H1 (cell line): ENCODE measurements around the gene HNF4A. TPM values are rescaled to one million over a fixed set of nuclear protein-coding genes. Genes with fewer than 3 reads are reported as not detected.

ENCODE experiments used
- BCL11A ChIP-seq, 2 experiments: IDR thresholded peaks; one replicate each; pipeline ENCODE4 v1.6.1; 2011; ENCODE audit warnings: low read depth in 2 of 2, low read length in 2 of 2, mild to moderate bottlenecking in 2 of 2
- EGR1 ChIP-seq: IDR thresholded peaks from 2 replicates; pipeline ENCODE4 v1.6.1; 2011; ENCODE audit warnings: low read depth, low read length, borderline replicate concordance
- EP300 ChIP-seq, 2 experiments: IDR thresholded peaks; 1 replicate in 1 of 2; 2 replicates in 1 of 2; pipeline ENCODE4 v1.6.1; 2011 to 2012; ENCODE audit warnings: low read depth in 2 of 2, low read length in 2 of 2, mild to moderate bottlenecking in 2 of 2, borderline replicate concordance in 1 of 2, inconsistent platforms in 1 of 2, moderate library complexity in 1 of 2
- GABPA ChIP-seq: IDR thresholded peaks from 2 replicates; pipeline ENCODE4 v1.6.1; 2011; ENCODE audit warnings: mild to moderate bottlenecking, low read length, moderate library complexity, borderline replicate concordance; ENCODE audit not compliant: insufficient read depth
- HDAC2 ChIP-seq, 2 experiments: fragments of 300-600 bp in 1 of 2; sonication (generic) in 1 of 2; IDR thresholded peaks; 2 replicates each; pipeline ENCODE4 v1.6.1; 2011 to 2012; ENCODE audit warnings: low read depth in 2 of 2, low read length in 2 of 2, mild to moderate bottlenecking in 2 of 2, moderate library complexity in 2 of 2, borderline replicate concordance in 1 of 2, inconsistent platforms in 1 of 2
- JUN ChIP-seq: IDR thresholded peaks from 2 replicates; pipeline ENCODE4 v1.6.1; 2011; ENCODE audit warnings: low read depth, mild to moderate bottlenecking, improper control_type of control experiment, low read length
- JUND ChIP-seq: IDR thresholded peaks from 2 replicates; pipeline ENCODE4 v1.6.1; 2011; ENCODE audit warnings: mild to moderate bottlenecking, improper control_type of control experiment, low read length
- KDM1A ChIP-seq: fragments of 200-600, 300-600 bp; sonication (generic); IDR thresholded peaks from 2 replicates; pipeline ENCODE4 v1.7.1; 2016; ENCODE audit warnings: mild to moderate bottlenecking, low read length, borderline replicate concordance
- PHF8 ChIP-seq: fragments of 200-600 bp; sonication (generic); conservative IDR thresholded peaks from 2 replicates; pipeline ENCODE4 v1.7.1; 2012; ENCODE audit warnings: low read depth, mild to moderate bottlenecking, inconsistent platforms, low read length, moderate library complexity
- POU5F1 ChIP-seq: IDR thresholded peaks from 2 replicates; pipeline ENCODE4 v1.6.1; 2011; ENCODE audit warnings: low read depth, mild to moderate bottlenecking, low read length, moderate library complexity
- RXRA ChIP-seq: IDR thresholded peaks from 2 replicates; pipeline ENCODE4 v1.6.1; 2011; ENCODE audit warnings: low read depth, mild to moderate bottlenecking, low read length, moderate library complexity; ENCODE audit not compliant: insufficient read depth
- SP1 ChIP-seq: IDR thresholded peaks from 2 replicates; pipeline ENCODE4 v1.6.1; 2011; ENCODE audit warnings: low read depth, low read length
- SP2 ChIP-seq: IDR thresholded peaks from 2 replicates; pipeline ENCODE4 v1.6.1; 2012; ENCODE audit warnings: mild to moderate bottlenecking, low read length, inconsistent platforms
- SP4 ChIP-seq: IDR thresholded peaks from 2 replicates; pipeline ENCODE4 v1.6.1; 2012; ENCODE audit warnings: low read length, inconsistent platforms
- TAF1 ChIP-seq: IDR thresholded peaks from 2 replicates; pipeline ENCODE4 v1.6.1; 2011; ENCODE audit warnings: mild to moderate bottlenecking, low read depth, low read length
- TBP ChIP-seq: IDR thresholded peaks from 2 replicates; pipeline ENCODE4 v1.6.1; 2011; ENCODE audit warnings: low read depth, low read length, improper control_type of control experiment
- TEAD4 ChIP-seq: IDR thresholded peaks from 2 replicates; pipeline ENCODE4 v1.6.1; 2012; ENCODE audit warnings: low read depth, low read length, inconsistent platforms, mixed read lengths
- YY1 ChIP-seq: IDR thresholded peaks from 2 replicates; pipeline ENCODE4 v1.6.1; 2011; ENCODE audit warnings: low read depth, mild to moderate bottlenecking, low read length
- polyA plus RNA-seq, 7 experiments: library from polyadenylated mRNA; depleted of rRNA in 3 of 7; stranded (reverse) in 5 of 7; unstranded in 2 of 7; fragments of >200 nt in 5 of 7; fragments of 200-250 nt in 2 of 7; gene quantifications; 1 replicate in 5 of 7; 2 replicates in 1 of 7; 4 replicates in 1 of 7; pipeline versions ENCODE4 v1.2.1 to v1.2.3, GENCODE V29; 2011 to 2013; ENCODE audit warnings: missing spikeins in 2 of 7, mixed read lengths in 2 of 7
- total RNA-seq: library from RNA; stranded (reverse); fragmentation: NEBNext Ultra II Directional; extraction: Animal tissue kit (Norgen Biotek cat#: 25700); gene quantifications from 2 replicates; pipeline ENCODE4 v1.2.1, GENCODE V29; 2021
- TF ChIP-seq, protein P1 (sequence below): IDR thresholded peaks from 2 replicates; pipeline ENCODE4 v1.6.1; 2012; ENCODE audit warnings: low read length, inconsistent platforms
- TF ChIP-seq, protein P2 (sequence below), 3 experiments: IDR thresholded peaks; 1 replicate in 2 of 3; 2 replicates in 1 of 3; pipeline versions ENCODE4 v1.5.1 to v1.6.1; 2011; ENCODE audit warnings: low read length in 3 of 3, mild to moderate bottlenecking in 3 of 3, inconsistent platforms in 2 of 3, low read depth in 1 of 3, moderate library complexity in 1 of 3; ENCODE audit not compliant: insufficient read depth in 1 of 3; ENCODE audit errors: control extremely low read depth in 1 of 3

The HNF4A gene
- total and polyA plus RNA-seq, 2 of the 8 experiments (the other 6 are each of a cell fraction or from before 2014, with no cell fraction given) = 0.03 TPM; not detected in 1

DNA sequence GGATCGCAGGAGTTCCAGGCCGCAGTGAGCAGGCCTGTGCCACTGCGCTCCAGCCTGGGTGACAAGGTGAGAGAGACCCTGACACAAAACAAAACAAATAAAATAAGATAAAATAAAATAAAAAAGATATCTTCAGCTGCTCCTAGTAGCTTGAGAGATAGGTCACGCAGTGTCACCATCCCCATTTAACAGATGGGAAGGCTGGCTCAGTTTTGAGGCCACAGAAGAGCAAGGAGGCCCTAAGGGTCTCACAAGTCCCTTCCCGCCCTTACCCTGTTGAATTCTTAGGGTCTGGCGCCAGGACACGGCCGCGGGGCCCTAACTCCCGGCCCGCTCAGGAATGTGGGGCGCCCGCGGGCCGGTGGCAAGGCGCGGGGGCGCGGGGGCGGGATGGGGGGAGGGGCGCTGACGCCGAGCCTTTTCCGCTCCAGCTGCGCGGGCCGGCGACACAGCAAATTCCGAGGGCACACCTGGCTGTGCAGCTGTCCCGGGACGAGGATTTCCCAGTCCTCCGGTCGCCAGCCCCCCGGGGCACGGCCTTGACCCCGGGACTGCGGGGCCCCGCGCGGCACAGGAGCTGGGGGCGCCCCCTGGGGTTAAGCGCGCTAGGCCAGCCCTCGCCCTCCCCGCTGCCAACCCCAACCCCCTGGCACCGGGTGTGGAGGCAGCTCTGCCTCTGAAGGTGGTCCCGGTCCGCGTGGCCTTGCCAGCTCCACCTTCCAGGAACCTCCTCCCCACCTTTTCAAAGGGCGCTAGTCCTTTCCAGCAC lies 28.9 kb upstream of the HNF4A start (continued):
- TF ChIP-seq RXRA (no peak), SP2 (no peak), JUN (no peak), JUND (no peak), SP1 (no peak), TAF1 (no peak), BCL11A (IDR thresholded peaks at IDR 0.05; ENCODE audit: low read depth in 2 of 2, low read length in 2 of 2) (no peak), SP4 (no peak), POU5F1 (no peak), EP300 (IDR thresholded peaks at IDR 0.05; ENCODE audit: borderline replicate concordance in 1 of 2, low read depth in 2 of 2, low read length in 2 of 2) (peak; percentile 5 to 48; a peak in 2 of 3 replicates), PHF8 (no peak), GABPA (no peak), KDM1A (peak; percentile 8; the same call in 1 of the 2 replicates), TEAD4 (peak; percentile 62), YY1 (peak; percentile 3; the same call in 1 of the 2 replicates), TBP (no peak), EGR1 (peak; percentile 79), HDAC2 (IDR thresholded peaks at IDR 0.05; ENCODE audit: borderline replicate concordance in 1 of 2, low read depth in 2 of 2, low read length in 2 of 2) (peak in 1 of 2 experiments; percentile 24; a peak in 1 of 4 replicates)
- TF ChIP-seq, protein P1, sequence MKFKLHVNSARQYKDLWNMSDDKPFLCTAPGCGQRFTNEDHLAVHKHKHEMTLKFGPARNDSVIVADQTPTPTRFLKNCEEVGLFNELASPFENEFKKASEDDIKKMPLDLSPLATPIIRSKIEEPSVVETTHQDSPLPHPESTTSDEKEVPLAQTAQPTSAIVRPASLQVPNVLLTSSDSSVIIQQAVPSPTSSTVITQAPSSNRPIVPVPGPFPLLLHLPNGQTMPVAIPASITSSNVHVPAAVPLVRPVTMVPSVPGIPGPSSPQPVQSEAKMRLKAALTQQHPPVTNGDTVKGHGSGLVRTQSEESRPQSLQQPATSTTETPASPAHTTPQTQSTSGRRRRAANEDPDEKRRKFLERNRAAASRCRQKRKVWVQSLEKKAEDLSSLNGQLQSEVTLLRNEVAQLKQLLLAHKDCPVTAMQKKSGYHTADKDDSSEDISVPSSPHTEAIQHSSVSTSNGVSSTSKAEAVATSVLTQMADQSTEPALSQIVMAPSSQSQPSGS = no peak
- TF ChIP-seq, protein P2, sequence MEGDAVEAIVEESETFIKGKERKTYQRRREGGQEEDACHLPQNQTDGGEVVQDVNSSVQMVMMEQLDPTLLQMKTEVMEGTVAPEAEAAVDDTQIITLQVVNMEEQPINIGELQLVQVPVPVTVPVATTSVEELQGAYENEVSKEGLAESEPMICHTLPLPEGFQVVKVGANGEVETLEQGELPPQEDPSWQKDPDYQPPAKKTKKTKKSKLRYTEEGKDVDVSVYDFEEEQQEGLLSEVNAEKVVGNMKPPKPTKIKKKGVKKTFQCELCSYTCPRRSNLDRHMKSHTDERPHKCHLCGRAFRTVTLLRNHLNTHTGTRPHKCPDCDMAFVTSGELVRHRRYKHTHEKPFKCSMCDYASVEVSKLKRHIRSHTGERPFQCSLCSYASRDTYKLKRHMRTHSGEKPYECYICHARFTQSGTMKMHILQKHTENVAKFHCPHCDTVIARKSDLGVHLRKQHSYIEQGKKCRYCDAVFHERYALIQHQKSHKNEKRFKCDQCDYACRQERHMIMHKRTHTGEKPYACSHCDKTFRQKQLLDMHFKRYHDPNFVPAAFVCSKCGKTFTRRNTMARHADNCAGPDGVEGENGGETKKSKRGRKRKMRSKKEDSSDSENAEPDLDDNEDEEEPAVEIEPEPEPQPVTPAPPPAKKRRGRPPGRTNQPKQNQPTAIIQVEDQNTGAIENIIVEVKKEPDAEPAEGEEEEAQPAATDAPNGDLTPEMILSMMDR (IDR thresholded peaks at IDR 0.05; ENCODE audit: control extremely low read depth in 1 of 3, insufficient read depth in 1 of 3, low read depth in 1 of 3, low read length in 3 of 3) = no peak
